ENCODE results near the gene ABHD16B.

- no peak for TF ChIP-seq CTCF (IDR thresholded peaks at IDR 0.05)
- no peak for TF ChIP-seq POLR2A (IDR thresholded peaks at IDR 0.05)
Measured at GRCh38 chr20:63893999-63894357, 32.7 kb downstream of the ABHD16B start.
